Testis (tissue), 2 donors: ENCODE results near the gene LRFN2.

ENCODE experiments used
- POLR2A ChIP-seq: fragments of 450-650 bp; IDR thresholded peaks from one replicate; pipeline ENCODE4 v1.6.1; 2017; ENCODE audit warnings: antibody characterized with exemption, mild to moderate bottlenecking, moderate library complexity
- TF ChIP-seq, protein P1 (sequence below), 3 experiments: fragments of 450-650 bp in 2 of 3; fragments of 200-600 bp in 1 of 3; sonication (generic) in 1 of 3; IDR thresholded peaks; one replicate each; pipeline ENCODE4 v1.5.1; 2016 to 2019; ENCODE audit warnings: antibody characterized with exemption in 3 of 3, mild to moderate bottlenecking in 2 of 3, moderate library complexity in 1 of 3

DNA sequence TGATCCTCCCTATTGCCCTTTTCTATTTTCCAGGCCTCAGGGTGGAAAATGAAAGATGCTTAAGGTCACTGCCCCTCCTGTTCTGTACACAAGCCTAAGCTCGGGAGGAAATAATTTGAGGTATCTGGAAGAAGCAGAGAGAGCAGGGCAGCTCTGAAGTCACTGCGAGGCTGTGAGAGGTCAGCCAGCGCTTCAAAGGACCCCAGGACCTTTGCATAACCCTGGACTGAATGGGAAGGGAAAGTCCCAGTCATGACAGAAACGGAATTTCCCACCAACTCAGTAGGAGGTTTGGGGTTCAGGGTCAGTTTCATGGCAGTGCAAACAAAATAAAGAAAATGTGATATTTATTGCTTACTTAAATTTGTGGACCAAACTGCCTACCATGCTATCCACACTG, 58.1 kb downstream of the LRFN2 start:
- TF ChIP-seq, protein P1, sequence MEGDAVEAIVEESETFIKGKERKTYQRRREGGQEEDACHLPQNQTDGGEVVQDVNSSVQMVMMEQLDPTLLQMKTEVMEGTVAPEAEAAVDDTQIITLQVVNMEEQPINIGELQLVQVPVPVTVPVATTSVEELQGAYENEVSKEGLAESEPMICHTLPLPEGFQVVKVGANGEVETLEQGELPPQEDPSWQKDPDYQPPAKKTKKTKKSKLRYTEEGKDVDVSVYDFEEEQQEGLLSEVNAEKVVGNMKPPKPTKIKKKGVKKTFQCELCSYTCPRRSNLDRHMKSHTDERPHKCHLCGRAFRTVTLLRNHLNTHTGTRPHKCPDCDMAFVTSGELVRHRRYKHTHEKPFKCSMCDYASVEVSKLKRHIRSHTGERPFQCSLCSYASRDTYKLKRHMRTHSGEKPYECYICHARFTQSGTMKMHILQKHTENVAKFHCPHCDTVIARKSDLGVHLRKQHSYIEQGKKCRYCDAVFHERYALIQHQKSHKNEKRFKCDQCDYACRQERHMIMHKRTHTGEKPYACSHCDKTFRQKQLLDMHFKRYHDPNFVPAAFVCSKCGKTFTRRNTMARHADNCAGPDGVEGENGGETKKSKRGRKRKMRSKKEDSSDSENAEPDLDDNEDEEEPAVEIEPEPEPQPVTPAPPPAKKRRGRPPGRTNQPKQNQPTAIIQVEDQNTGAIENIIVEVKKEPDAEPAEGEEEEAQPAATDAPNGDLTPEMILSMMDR (IDR thresholded peaks at IDR 0.05) = no peak
- no peak for TF ChIP-seq POLR2A
